ENCODE data around the gene POM121C.
A peak's percentile ranks its signal among the peaks of the same experiment; 100 is the strongest.
"Not testable (repeated sequence)": the region's sequence is repeated elsewhere in the genome, so short reads cannot be mapped to it uniquely, and the experiment has no call there.

The POM121C gene

DNA sequence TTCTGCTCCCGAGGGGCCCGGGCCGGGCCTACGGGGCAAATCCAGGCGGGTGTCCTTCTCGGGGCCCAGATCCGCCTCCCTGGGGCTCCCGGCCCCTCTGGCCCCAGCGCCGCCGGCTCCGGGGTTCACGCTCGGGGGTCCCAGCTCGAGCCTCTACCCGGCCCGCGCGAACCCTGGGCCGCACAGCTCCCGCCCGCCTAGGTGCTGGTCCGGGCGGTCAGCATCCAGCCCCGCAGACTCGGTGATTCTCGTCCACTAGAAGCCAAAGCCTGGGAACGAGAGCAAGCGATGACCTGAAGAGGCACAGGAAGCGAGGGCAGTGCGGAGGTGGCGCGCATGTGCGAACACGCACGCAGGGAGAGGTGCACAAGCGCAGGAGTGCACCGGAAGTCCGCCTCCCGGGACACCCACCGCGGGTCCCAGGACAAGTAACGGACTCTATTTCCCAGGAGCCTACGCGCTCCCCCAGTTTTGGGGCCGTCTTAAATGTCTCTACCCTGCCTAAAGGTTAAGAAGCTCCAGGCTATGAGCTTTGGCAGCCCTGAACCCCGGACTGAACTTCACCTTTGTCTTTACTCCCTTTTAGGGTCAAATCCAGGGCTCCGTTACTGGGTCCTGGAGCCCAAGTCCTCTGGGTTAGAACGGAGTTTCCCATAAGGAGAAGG lies at the start of gene POM121C:
Gene POM121C (minus strand): TSS at position 321 of the 665 bp plus-strand sequence. CDS start 44,803 bp downstream, outside the sequence.
- peak; percentile 64 to 86 for DNase-seq

- DNase-seq, result no peak
Observed at GRCh38 chr7:75534727-75535307, 48.7 kb upstream of the POM121C start.

DNA sequence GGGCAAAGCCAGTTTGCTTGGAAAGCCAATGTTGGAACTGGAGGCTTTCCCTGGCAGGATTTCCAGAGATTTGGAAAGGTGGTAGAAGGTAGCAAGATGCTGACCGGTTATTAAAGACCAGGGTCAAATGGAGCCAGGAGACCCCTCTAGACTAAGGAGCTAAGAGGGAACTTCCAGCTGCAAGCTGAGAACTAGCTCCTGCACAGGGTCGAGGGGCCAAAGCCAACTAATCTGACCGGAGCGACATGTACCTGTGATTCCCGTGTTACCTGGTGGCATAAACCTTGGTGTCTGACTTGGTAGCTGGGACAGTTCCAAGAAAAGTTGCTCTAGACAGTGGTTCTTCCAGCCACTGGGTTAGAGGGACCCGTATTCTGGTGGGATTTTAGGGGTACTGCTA lies 47.8 kb upstream of the POM121C start:
- no peak for DNase-seq

DNA sequence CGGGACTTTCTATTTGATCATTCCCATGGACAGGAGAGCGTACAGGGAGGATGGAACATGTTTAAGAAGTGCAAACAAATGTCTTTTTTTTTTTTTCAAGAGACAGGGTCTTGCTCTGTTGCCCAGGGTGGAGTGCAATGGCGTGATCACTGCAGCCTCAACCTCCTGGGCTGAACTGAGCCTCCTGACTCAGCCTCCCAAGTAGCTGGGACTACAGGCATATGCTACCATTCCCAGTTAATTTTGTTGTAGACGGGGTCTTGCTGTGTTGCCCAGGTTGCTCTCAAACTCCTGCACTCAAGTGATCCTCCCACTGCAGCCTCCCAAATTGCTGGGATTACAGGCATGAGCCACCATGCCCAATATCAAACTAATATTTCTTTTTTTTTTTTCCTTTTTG lies 46.5 kb upstream of the POM121C start:
- no peak for DNase-seq

- DNase-seq, result peak in 1 of 2 experiments; percentile 3
Observed at GRCh38 chr7:75531359-75531821, 45.3 kb upstream of the POM121C start.

GRCh38 chr7:75527224-75527722 lies 41.2 kb upstream of the POM121C start:
- DNase-seq, result not testable (repeated sequence)

GRCh38 chr7:75521727-75522126 lies 35.6 kb upstream of the POM121C start:
- DNase-seq, result not testable (repeated sequence)

- DNase-seq, result not testable (repeated sequence)
Observed at GRCh38 chr7:75518842-75519241, 32.7 kb upstream of the POM121C start.

DNA sequence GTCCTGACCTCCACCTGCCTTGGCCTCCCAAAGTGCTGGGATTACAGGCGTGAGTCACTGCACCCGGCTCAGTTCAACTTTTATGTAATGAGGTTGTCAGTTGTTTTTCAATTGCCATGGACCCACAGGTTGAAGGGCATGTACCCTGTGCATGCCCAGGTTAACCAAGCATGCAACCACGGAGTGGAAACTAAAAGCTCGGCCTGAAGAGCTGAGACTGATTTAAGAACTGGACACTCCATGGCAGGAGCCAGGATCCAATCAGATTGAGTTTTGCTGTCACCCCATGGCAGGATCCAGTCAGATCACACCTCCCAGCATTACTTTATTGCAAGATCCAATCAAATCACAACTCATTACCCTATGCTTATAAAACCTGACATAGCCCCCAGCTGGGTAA lies 22.9 kb upstream of the POM121C start:
- not testable (repeated sequence) for DNase-seq

- not testable (repeated sequence) for DNase-seq
Observed at GRCh38 chr7:75492020-75492419, 5.9 kb upstream of the POM121C start, which contains the start of gene SPDYE5. Gene SPDYE5 (plus strand): TSS chr7:75492320. CDS start chr7:75494048, 1,728 bp downstream.

DNA sequence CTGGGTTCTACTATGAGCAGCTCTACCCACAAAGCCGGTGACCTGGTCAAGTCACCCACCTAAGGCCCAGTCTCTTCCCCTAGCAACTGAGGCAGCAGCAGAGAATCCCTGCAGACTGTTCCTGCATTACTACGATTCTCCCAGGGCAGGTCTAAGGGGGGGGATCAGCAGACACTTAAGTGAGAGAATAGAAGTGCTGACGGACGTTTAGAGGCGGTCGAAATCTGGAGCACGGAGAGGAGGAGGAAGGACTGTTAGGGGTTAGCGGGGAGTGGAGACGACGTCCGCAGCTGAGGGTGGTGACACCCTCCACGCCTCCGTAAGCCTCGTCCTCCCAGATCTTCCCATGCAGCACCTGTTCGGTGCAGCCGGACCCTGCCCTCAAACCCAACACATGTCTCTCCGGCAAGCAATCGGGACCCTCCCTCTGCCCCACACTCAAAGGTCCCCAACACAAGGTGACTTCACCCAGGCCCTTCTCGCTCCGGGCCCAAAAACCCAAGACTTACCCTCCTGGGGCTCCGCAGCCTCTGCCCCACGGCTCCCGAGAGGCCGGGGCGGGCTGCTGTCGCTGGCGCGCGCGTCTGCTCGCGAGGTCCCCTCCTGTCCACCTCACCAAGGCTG lies 632 bp downstream of the POM121C start:
- DNase-seq, result not testable (repeated sequence)

GRCh38 chr7:75480313-75480712 lies 5.8 kb downstream of the POM121C start:
- not testable (repeated sequence) for DNase-seq

DNA sequence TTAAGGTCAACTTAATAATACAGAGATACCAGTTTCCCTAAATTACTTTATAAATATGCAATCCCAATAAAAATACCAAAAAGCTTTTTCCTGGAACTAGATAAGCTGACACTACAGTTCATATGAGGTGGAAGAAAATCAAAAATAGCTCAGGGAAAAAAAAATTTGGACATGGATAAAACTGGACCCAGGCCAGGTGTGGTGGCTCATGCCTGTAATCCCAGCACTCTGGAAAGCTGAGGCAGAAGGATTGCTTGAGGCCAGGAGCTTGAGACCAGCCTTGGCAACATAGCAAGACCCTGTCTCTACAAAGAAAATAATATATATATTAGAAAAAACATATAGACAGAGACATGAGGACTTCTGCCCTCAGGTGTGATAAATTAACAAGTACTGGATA lies 8.6 kb downstream of the POM121C start:
- not testable (repeated sequence) for DNase-seq

DNA sequence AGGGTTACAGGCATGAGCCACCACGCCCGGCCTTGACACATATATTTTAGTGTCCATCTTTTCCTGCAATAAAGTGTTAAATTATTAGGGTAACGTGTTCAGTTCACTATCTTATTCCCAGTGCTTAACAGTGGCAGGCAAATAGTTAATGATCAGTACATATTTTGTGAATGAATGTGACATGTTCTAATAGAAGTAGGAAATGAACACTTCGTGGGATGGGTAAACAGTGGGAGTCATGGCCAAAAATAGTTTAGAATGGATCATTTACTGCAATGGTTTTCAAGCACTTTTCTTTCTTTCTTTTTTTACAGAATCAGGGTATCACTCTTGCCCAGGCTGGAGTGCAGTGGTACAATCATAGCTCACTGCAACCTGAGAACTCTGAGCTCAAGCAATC lies 15.9 kb downstream of the POM121C start:
- DNase-seq, result not testable (repeated sequence)

DNA sequence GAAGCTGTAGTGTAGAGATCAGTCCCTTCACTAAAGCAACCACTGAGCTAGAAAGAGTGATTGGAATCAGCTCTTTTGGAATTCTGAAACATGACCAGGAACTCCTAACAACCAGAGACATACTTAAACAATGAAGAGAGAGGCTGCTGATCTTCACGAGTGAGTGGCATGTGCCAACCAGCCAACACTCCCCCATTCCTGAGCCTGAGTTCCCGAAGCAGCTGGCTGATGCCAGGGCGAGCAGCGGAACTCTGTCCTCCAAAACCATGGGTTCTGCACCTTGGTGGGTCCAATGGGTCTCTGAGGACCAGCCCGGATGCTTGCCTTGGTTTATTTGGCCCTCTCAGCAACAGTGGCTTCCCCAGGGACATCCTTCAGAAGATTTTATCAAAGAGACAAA lies 25.6 kb downstream of the POM121C start:
- not testable (repeated sequence) for DNase-seq

- not testable (repeated sequence) for DNase-seq
Observed at GRCh38 chr7:75458034-75458433, 28.1 kb downstream of the POM121C start.

- DNase-seq, result not testable (repeated sequence)
Observed at GRCh38 chr7:75456403-75456802, 29.7 kb downstream of the POM121C start.

GRCh38 chr7:75452494-75452955 lies 33.6 kb downstream of the POM121C start:
- DNase-seq, result not testable (repeated sequence)

DNA sequence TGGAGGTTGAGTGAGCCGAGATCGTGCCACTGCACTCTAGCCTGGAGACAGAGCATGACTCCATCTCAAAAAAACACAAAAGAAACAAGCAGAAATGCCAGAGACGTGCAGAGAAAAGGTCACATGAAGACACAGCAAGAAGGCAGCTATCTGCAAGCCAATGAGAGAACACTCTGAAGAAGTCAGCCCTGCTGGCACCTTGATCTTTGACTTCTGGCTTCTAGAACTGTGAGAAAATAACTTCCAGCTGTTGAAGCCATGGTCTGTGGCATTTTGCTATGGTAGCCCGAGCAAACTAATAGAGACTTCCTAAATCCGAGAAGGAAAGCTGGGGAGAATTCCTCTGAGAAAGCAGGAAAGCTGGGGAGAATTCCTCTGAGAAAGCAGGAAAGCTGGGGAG lies 36.2 kb downstream of the POM121C start:
- not testable (repeated sequence) for DNase-seq

GRCh38 chr7:75442465-75443111 lies 43.5 kb downstream of the POM121C start:
- not testable (repeated sequence) for DNase-seq

DNA sequence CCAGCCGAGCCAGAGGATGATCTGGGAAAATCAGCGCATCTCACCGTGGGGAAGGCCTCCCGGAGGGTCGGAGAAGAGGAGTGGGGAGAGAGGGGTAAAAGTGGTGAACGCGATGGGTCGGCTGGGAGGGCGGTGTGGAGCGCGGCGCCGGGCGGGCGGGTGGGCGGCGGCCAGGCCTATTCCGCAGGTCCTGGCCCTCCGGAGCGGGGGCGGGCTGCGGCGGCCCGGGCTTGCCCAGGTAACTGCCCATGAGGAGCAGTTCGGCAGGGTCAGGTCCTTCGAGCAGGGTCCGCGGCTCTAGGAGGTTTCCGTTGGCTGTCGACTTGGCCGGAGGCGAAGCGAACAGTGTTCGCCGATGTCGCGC lies 44.0 kb downstream of the POM121C start:
- DNase-seq, result not testable (repeated sequence)

DNA sequence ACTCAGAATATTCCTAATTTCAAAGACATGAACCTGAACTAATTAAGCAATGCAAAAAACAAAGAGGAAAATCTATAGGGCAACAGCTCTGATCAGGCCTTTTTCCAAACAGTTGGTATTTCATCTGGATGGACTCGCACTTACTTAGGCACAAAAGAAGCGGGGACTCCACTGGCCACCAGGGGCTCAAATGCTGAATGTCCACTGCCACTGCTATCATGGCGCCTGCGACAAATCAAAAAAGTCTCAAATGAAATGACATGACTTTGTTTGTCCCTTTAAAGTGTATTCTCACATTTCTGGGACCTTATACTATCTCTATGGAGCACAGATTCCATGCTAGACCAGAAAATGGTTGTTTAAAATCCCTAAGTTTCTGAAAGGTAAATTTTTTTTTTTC lies 47.1 kb downstream of the POM121C start:
- DNase-seq, result not testable (repeated sequence)

DNA sequence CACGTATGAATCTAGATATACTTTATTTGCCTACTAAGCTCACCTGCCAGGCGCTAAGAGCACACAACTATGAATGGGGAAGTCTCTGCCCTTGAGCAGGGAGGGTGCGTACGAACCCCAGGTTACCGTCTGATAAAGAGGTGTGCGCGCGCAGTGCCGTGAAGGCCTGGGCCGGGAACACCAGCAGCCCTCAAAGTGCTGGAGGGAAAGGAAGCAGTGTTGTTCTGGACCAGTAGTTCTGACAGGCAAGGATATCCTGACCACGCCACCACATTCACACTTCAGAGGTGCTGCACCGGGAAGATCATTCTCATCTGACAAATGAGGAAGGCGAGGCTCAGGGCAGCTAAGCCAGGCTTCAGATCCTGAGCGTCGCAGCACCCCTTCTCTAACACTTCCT lies 62.6 kb downstream of the POM121C start:
- DNase-seq, result not testable (repeated sequence)
